A549 (cell line): ENCODE measurements around the gene OPCML. TPM values are rescaled to one million over a fixed set of nuclear protein-coding genes. Genes with fewer than 3 reads are reported as not detected.

Source experiments
- ATAC-seq, 2 experiments: fragments of 200-7000 bp in 1 of 2; fragments of >200 bp in 1 of 2; cut with Nextera tagmentation in 1 of 2; cut with Tn5 transposase in 1 of 2; 3 replicates each; pipeline versions ENCODE4 v1.8.0 to v1.9.1; 2018 to 2020; ENCODE audit warnings: mild to moderate bottlenecking in 1 of 2, moderate library complexity in 1 of 2
- CTCF ChIA-PET: fragments of 300-600 bp; sonication (Branson Sonifier 250); formaldehyde crosslinking; extraction: SDS; loops from one replicate; lab custom pipeline; 2021; ENCODE audit warnings: antibody characterized with exemption, inconsistent platforms; lab: Yijun Ruan, JAX
- POLR2A ChIA-PET: fragments of 350-600 bp; formaldehyde crosslinking; extraction: SDS; loops from one replicate; lab custom pipeline; 2021; ENCODE audit warnings: antibody characterized with exemption, inconsistent platforms; lab: Yijun Ruan, JAX
- DNase-seq, 2 experiments: peaks; one replicate each; pipeline versions ENCODE4 v3.0.0 to v3.0.0-alpha.2; 2011 to 2016; ENCODE audit warnings: low read depth in 1 of 2, low spot score in 1 of 2
- FAIRE-seq: peaks from 2 replicates; lab custom pipeline; 2011; peaks lifted over from hg19 to GRCh38; lab: Jason Lieb, UNC
- H3K27ac ChIP-seq, 2 experiments: fragments of >200 bp; sonication (Bioruptor Twin); formaldehyde crosslinking; 3 replicates each; pipeline ENCODE4 v1.5.1; 2016 to 2017
- H3K4me1 ChIP-seq: fragments of >200 bp; sonication (Bioruptor Twin); formaldehyde crosslinking; 3 replicates; pipeline ENCODE4 v1.6.1; 2016
- H3K4me2 ChIP-seq: fragments of >200 bp; sonication (Bioruptor Twin); formaldehyde crosslinking; 3 replicates; pipeline ENCODE4 v1.6.1; 2016
- H3K4me3 ChIP-seq: fragments of >200 bp; sonication (Bioruptor Twin); formaldehyde crosslinking; 3 replicates; pipeline ENCODE4 v1.5.1; 2016
- H3K9me3 ChIP-seq: fragments of >200 bp; sonication (Bioruptor Twin); formaldehyde crosslinking; 3 replicates; pipeline ENCODE4 v1.6.1; 2016
- BCL3 ChIP-seq: fragments of >200 bp; sonication (Bioruptor Twin); formaldehyde crosslinking; IDR thresholded peaks from 3 replicates; pipeline ENCODE4 v1.6.1; 2016
- BHLHE40 ChIP-seq: IDR thresholded peaks from 2 replicates; pipeline ENCODE4 v1.6.1; 2012; ENCODE audit warnings: low read depth, low read length, inconsistent platforms
- CHD4 ChIP-seq: fragments of 200-600 bp; sonication (generic); IDR thresholded peaks from 2 replicates; pipeline ENCODE4 v1.6.1; 2016; ENCODE audit warnings: antibody characterized with exemption, mild to moderate bottlenecking, borderline replicate concordance
- E2F6 ChIP-seq: IDR thresholded peaks from 2 replicates; pipeline ENCODE4 v1.6.1; 2012; ENCODE audit warnings: low read depth, borderline replicate concordance
- ELK1 ChIP-seq: fragments of 150-350 bp; IDR thresholded peaks from 2 replicates; pipeline ENCODE4 v1.6.1; 2014; ENCODE audit warnings: low read depth, mild to moderate bottlenecking, low read length
- EP300 ChIP-seq, 2 experiments: fragments of >200 bp; sonication (Bioruptor Twin); formaldehyde crosslinking; IDR thresholded peaks; 2 replicates in 1 of 2; 3 replicates in 1 of 2; pipeline ENCODE4 v1.6.1; 2016 to 2017
- FOSL2 ChIP-seq, 2 experiments: fragments of 450-650 bp in 1 of 2; fragments of >200 bp in 1 of 2; sonication (Bioruptor Twin) in 1 of 2; formaldehyde crosslinking; IDR thresholded peaks; 2 replicates each; pipeline versions ENCODE4 v1.5.0 to v1.6.1; 2016 to 2020; ENCODE audit warnings: mild to moderate bottlenecking in 1 of 2, moderate library complexity in 1 of 2
- FOXS1 ChIP-seq: fragments of 250-450 bp; sonication (Bioruptor Pico); IDR thresholded peaks from 2 replicates; pipeline ENCODE4 v1.5.0; 2020; ENCODE audit warnings: mild to moderate bottlenecking, moderate library complexity
- GATA3 ChIP-seq: IDR thresholded peaks from 2 replicates; pipeline ENCODE4 v1.6.1; 2012; ENCODE audit warnings: borderline replicate concordance
- HES2 ChIP-seq: fragments of >200 bp; sonication (Bioruptor Twin); formaldehyde crosslinking; IDR thresholded peaks from 2 replicates; pipeline ENCODE4 v1.6.1; 2016
- HEYL ChIP-seq: fragments of 250-450 bp; sonication (Bioruptor Pico); IDR thresholded peaks from 2 replicates; pipeline ENCODE4 v1.8.0; 2021; ENCODE audit warnings: mild to moderate bottlenecking, moderate library complexity
- HOXA7 ChIP-seq: fragments of 250-450 bp; sonication (Bioruptor Pico); IDR thresholded peaks from 2 replicates; pipeline ENCODE4 v1.5.0; 2020; ENCODE audit warnings: mild to moderate bottlenecking, moderate library complexity
- HOXB13 ChIP-seq: fragments of 250-450 bp; sonication (Bioruptor Pico); IDR thresholded peaks from 2 replicates; pipeline ENCODE4 v1.5.0; 2020; ENCODE audit warnings: low read depth, mild to moderate bottlenecking, moderate library complexity
- JUN ChIP-seq, 2 experiments: fragments of >200 bp; sonication (Bioruptor Twin); formaldehyde crosslinking; IDR thresholded peaks; 2 replicates in 1 of 2; 3 replicates in 1 of 2; pipeline ENCODE4 v1.6.1; 2016 to 2017
- JUNB ChIP-seq: fragments of >200 bp; sonication (Bioruptor Twin); formaldehyde crosslinking; IDR thresholded peaks from 2 replicates; pipeline ENCODE4 v1.6.1; 2016
- NPAS2 ChIP-seq: fragments of 250-450 bp; sonication (Bioruptor Pico); IDR thresholded peaks from 2 replicates; pipeline ENCODE4 v1.8.0; 2022; ENCODE audit warnings: mild to moderate bottlenecking, moderate library complexity, borderline replicate concordance
- PHF8 ChIP-seq: fragments of 200-600 bp; sonication (generic); IDR thresholded peaks from 2 replicates; pipeline ENCODE4 v1.6.1; 2016; ENCODE audit warnings: low read depth, mild to moderate bottlenecking, antibody characterized with exemption, moderate library complexity, borderline replicate concordance
- RAD21 ChIP-seq, 2 experiments: fragments of >200 bp in 1 of 2; sonication (Bioruptor Twin) in 1 of 2; formaldehyde crosslinking in 1 of 2; IDR thresholded peaks in 1 of 2; conservative IDR thresholded peaks in 1 of 2; 2 replicates in 1 of 2; 3 replicates in 1 of 2; pipeline ENCODE4 v1.6.1; 2012 to 2018; ENCODE audit warnings: inconsistent platforms in 1 of 2
- SMC3 ChIP-seq: fragments of >200 bp; sonication (Bioruptor Twin); formaldehyde crosslinking; IDR thresholded peaks from 3 replicates; pipeline ENCODE4 v1.6.1; 2018; ENCODE audit warnings: inconsistent platforms
- USF2 ChIP-seq: fragments of 450-650 bp; IDR thresholded peaks from 2 replicates; pipeline ENCODE4 v1.6.1; 2014; ENCODE audit warnings: antibody characterized with exemption
- ZFP36 ChIP-seq: fragments of 450-650 bp; IDR thresholded peaks from 2 replicates; pipeline ENCODE4 v1.6.1; 2014; ENCODE audit warnings: borderline replicate concordance; ENCODE audit not compliant: partially characterized antibody
- ZNF302 ChIP-seq: fragments of 250-450 bp; sonication (Bioruptor Pico); IDR thresholded peaks from 2 replicates; pipeline ENCODE4 v1.9.0; 2021; ENCODE audit warnings: inconsistent platforms, mild to moderate bottlenecking, moderate library complexity
- WGBS: methylation state at CpG from one replicate; pipeline ENCODE4 v1.1.6; 2017; ENCODE audit errors: missing lambda C conversion rate; 5-methylcytosine and 5-hydroxymethylcytosine counted together
- polyA plus RNA-seq, 4 experiments: library from polyadenylated mRNA; depleted of rRNA in 3 of 4; stranded (reverse); fragments of >200 nt; fragmentation: RNase III in 1 of 4; extraction: RNeasy Plus Mini Kit Qiagen cat#74134 plus additional on column Dnase treatment in 1 of 4; gene quantifications; 2 replicates in 3 of 4; 3 replicates in 1 of 4; pipeline ENCODE4 v1.2.3, GENCODE V29; 2011 to 2017
- TF ChIP-seq, protein P1 (sequence below): fragments of 200-600 bp; sonication (generic); IDR thresholded peaks from 2 replicates; pipeline ENCODE4 v1.6.1; 2016; ENCODE audit warnings: antibody characterized with exemption, mild to moderate bottlenecking, moderate library complexity

The OPCML gene
- polyA plus RNA-seq, 2 of the 4 experiments (the other 2 are of a cell fraction) = not detected

DNA sequence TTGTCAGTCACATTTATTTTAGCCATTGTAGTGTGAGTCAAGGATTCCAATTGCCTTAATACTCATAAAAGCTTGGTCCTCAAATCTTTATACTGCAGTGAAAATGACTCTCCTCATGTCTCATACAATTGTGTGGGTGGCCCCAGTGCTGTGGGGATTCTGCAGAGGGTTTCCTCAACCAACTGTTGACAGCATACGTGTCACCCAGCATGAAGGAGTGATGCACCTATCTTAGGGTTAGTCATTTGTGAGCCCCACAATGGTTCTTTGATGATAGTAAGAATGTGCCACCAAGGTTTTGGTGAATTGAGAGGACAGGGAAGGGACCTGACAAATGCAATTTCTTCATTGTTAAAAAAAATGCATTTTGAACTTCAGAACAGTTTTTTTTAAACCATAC is 1046.2 kb downstream of the OPCML start:
- POLR2A ChIA-PET = no interaction called here
- no peak for DNase-seq
- 0% methylated on average over 1 of the region's 1 CpG for WGBS

DNA sequence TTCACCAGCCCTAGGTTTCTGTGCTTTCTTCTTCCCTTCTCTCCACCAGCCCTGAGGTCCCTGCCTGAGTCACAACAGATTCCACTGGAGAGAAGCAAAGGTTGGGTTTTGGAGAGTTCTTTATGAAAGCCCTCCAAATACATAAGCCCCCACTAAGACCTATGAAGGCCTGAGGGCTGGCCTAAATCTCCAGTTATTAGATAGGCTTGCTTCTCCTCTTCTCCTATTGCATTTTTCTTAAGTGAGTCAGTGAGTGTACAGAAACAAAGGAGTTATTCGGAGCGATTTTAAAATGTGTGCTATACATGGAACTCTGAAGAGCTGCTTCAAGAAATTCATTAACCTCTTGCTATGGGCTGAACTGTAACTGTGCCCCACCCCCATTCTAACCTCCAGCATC is 1057.3 kb downstream of the OPCML start:
- ChIA-PET CTCF (no interaction called here), POLR2A (no interaction called here)
- Histone ChIP-seq H3K4me1 (no peaks in the 10 kb centered on the region), H3K4me3 (no peak overlapping the region), H3K4me2 (no peak overlapping the region), H3K9me3 (no peaks in the 10 kb centered on the region), H3K27ac (no peak overlapping the region)
- DNase-seq (no peak), FAIRE-seq (no peak), ATAC-seq (no peak)
- TF ChIP-seq ZFP36 = no peak
- no peak for TF ChIP-seq NPAS2 (CRISPR knock-in tag)
- TF ChIP-seq BHLHE40 = no peak
- TF ChIP-seq BCL3 = no peak
- TF ChIP-seq EP300 (IDR thresholded peaks at IDR 0.05) = no peak
- TF ChIP-seq HOXA7 = no peak
- TF ChIP-seq RAD21 (conservative IDR thresholded peaks at IDR 0.05 in 1 of 2, IDR thresholded peaks at IDR 0.05 in 1 of 2) = no peak
- TF ChIP-seq PHF8 = no peak
- no peak for TF ChIP-seq FOSL2 (IDR thresholded peaks at IDR 0.05)
- TF ChIP-seq FOSL2 (CRISPR knock-in tag; IDR thresholded peaks at IDR 0.05) = no peak
- TF ChIP-seq FOXS1 = no peak
- no peak for TF ChIP-seq HES2
- no peak for TF ChIP-seq CHD4
- TF ChIP-seq E2F6 = no peak
- no peak for TF ChIP-seq ELK1
- 22% methylated on average over 2 of the region's 2 CpGs for WGBS

More for the DNA sequence above, 1046.2 kb downstream of the OPCML start:
- CTCF ChIA-PET = no interaction called here
- Histone ChIP-seq H3K27ac (no peak overlapping the region), H3K9me3 (no peaks in the 10 kb centered on the region), H3K4me1 (no peaks in the 10 kb centered on the region), H3K4me2 (no peak overlapping the region), H3K4me3 (no peak overlapping the region)
- ATAC-seq (no peak), FAIRE-seq (no peak)
- TF ChIP-seq HEYL (CRISPR knock-in tag) (no peak), ELK1 (no peak), SMC3 (no peak), JUNB (no peak)

- ATAC-seq (no peak), DNase-seq (no peak), FAIRE-seq (no peak)
- Histone ChIP-seq H3K27ac (no peak overlapping the region), H3K9me3 (no peaks in the 10 kb centered on the region), H3K4me2 (no peak overlapping the region), H3K4me3 (no peak overlapping the region), H3K4me1 (no peaks in the 10 kb centered on the region)
- POLR2A ChIA-PET = no interaction called here
- 3% methylated on average over 6 of the region's 6 CpGs for WGBS
- CTCF ChIA-PET = interaction anchor here (1.1 kb wide), 1 partner anchor 138 kb away, joined by 3 read pairs; no protein-coding TSS in a partner anchor
- TF ChIP-seq PHF8 (no peak), GATA3 (no peak), JUN (IDR thresholded peaks at IDR 0.05) (no peak), USF2 (no peak), HOXB13 (CRISPR knock-in tag) (no peak), ZFP36 (no peak), ZNF302 (CRISPR knock-in tag) (no peak)
- TF ChIP-seq, protein P1, sequence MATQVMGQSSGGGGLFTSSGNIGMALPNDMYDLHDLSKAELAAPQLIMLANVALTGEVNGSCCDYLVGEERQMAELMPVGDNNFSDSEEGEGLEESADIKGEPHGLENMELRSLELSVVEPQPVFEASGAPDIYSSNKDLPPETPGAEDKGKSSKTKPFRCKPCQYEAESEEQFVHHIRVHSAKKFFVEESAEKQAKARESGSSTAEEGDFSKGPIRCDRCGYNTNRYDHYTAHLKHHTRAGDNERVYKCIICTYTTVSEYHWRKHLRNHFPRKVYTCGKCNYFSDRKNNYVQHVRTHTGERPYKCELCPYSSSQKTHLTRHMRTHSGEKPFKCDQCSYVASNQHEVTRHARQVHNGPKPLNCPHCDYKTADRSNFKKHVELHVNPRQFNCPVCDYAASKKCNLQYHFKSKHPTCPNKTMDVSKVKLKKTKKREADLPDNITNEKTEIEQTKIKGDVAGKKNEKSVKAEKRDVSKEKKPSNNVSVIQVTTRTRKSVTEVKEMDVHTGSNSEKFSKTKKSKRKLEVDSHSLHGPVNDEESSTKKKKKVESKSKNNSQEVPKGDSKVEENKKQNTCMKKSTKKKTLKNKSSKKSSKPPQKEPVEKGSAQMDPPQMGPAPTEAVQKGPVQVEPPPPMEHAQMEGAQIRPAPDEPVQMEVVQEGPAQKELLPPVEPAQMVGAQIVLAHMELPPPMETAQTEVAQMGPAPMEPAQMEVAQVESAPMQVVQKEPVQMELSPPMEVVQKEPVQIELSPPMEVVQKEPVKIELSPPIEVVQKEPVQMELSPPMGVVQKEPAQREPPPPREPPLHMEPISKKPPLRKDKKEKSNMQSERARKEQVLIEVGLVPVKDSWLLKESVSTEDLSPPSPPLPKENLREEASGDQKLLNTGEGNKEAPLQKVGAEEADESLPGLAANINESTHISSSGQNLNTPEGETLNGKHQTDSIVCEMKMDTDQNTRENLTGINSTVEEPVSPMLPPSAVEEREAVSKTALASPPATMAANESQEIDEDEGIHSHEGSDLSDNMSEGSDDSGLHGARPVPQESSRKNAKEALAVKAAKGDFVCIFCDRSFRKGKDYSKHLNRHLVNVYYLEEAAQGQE = no peak
Observed at GRCh38 chr11:132472411-132473172, 1059.7 kb downstream of the OPCML start.
